Measurements from ENCODE around the gene CDH23. TPM values are rescaled to one million over a fixed set of nuclear protein-coding genes. Genes with fewer than 3 reads are reported as not detected.

CDH23 gene
- total and polyA plus RNA-seq, 8 donors, result 1.8 to 22.8 (median 3.0) TPM

DNA sequence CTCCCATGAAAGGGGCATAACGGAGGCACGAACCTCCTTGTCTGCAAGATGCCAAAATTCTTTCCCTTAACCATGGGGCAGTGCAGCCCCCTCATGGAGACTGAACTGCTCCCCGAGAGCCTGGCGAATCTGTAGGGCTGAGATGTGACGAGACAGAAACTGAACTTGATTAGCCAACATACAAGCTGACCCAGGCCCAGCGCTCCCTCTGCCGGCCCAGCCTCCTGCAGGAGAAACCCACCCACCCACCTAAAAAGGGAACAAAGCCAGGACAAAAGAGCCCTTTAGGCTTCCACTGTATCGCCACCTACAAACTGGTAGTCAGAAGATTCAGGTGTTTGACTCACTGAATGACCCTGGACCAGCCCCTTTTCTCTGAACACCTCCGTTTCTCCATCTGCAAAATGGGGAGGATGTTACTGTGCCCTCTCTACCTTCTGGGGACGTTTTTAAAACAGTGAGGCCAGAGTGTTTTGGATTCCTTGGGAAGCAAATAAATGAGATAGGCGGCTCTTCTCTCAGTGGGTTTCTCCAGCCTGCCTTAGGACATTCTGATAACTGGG is 264.4 kb downstream of the CDH23 start:
- TF ChIP-seq, protein P1, sequence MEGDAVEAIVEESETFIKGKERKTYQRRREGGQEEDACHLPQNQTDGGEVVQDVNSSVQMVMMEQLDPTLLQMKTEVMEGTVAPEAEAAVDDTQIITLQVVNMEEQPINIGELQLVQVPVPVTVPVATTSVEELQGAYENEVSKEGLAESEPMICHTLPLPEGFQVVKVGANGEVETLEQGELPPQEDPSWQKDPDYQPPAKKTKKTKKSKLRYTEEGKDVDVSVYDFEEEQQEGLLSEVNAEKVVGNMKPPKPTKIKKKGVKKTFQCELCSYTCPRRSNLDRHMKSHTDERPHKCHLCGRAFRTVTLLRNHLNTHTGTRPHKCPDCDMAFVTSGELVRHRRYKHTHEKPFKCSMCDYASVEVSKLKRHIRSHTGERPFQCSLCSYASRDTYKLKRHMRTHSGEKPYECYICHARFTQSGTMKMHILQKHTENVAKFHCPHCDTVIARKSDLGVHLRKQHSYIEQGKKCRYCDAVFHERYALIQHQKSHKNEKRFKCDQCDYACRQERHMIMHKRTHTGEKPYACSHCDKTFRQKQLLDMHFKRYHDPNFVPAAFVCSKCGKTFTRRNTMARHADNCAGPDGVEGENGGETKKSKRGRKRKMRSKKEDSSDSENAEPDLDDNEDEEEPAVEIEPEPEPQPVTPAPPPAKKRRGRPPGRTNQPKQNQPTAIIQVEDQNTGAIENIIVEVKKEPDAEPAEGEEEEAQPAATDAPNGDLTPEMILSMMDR (IDR thresholded peaks at IDR 0.05), result no peak
- H3K4me1 ChIP-seq, result no peaks in the 10 kb centered on the region
- H3K4me3 ChIP-seq, result no peak overlapping the region
- DNase-seq (no peak), ATAC-seq (no peak)
- H3K9me3 ChIP-seq, result no peaks in the 10 kb centered on the region
- H3K27me3 ChIP-seq, result no peaks in the 10 kb centered on the region
- intact Hi-C loops (cut with DNase I), result no loop called here
- H3K27ac ChIP-seq, result no peak overlapping the region
- no peaks in the 10 kb centered on the region for H3K36me3 ChIP-seq

DNA sequence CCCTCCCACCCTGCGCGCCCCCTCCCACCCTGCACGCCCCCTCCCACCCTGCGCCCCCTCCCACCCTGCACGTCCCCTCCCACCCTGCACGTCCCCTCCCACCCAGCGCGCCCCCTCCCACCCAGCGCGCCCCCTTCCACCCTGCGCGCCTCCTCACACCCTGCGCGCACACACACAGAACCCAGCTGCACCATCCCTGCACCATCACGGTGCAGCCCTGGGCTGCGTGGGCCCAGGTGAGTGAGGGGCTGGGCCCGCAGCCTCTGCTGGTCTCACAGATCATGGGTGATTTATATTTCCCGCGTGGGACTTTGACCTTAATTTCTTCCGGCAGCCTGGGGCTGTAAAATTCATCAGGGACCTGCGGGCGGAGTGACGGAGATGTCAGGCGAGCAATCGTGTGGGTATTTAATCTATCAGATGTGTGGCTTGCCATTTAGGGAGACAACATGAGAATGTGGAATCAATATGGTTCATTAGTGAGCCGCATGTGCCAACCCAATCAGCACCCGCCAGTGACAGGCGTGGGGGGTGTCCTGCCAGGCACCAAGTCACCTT is 265.1 kb downstream of the CDH23 start:
- intact Hi-C loops (cut with DNase I), result no loop called here
- H3K9me3 ChIP-seq, result no peaks in the 10 kb centered on the region
- H3K4me3 ChIP-seq, result no peak overlapping the region
- DNase-seq (no peak), ATAC-seq (no peak)
- H3K27ac ChIP-seq, result no peak overlapping the region
- H3K36me3 ChIP-seq, result no peaks in the 10 kb centered on the region
- H3K4me1 ChIP-seq, result peaks cover 0 to 1% of the 10 kb centered on the region in 2 donors
- TF ChIP-seq, protein P1 (IDR thresholded peaks at IDR 0.05), result no peak
- no peaks in the 10 kb centered on the region for H3K27me3 ChIP-seq

DNA sequence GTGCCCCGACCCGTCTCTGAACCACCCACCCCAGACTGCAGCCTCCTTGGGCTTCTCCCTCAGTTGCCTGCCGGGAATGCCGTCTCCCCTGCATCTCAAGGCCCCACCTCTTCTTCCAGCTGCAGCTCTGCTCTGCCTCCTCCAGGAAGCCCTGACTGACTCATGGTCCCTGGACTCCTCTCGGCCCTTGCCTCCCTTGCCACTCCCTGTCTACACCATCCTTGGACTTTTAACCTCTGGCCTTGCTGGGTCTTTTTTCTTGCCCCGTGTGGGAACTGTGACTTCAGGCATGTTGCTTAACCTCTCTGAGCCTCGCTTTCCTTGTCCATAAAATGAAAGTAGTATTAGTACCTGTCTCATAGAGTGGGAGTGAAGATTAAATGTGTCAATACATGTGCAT is 266.6 kb downstream of the CDH23 start:
- Histone ChIP-seq H3K4me3 (no peak overlapping the region), H3K9me3 (no peaks in the 10 kb centered on the region), H3K27me3 (no peaks in the 10 kb centered on the region), H3K36me3 (no peaks in the 10 kb centered on the region), H3K4me1 (peaks cover 0 to 4% of the 10 kb centered on the region in 2 donors), H3K27ac (no peak overlapping the region)
- intact Hi-C loops (cut with DNase I), result no loop called here
- DNase-seq (no peak), ATAC-seq (no peak)
- TF ChIP-seq, protein P1 (IDR thresholded peaks at IDR 0.05), result no peak

DNA sequence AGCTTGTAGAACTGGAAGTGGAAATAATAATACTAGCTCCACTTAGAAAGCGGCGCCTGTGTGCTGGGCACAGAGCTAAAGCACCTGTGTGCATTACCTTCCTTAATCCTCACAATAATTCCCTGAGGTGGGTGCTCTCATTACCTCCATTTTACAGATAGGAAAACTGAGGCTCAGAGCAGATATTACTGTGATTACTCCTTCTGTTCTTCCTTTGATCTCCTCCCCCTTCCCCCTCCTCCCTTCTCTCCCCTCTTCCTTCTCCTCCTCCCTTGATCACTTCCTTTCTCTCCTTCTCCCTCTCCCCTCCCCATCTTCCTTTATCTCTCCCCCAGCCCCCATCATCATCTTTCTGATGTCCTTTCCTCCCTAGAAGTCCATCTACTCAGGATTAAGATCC is 267.9 kb downstream of the CDH23 start:
- no peaks in the 10 kb centered on the region for H3K36me3 ChIP-seq
- no peak overlapping the region for H3K27ac ChIP-seq
- ATAC-seq, result no peak
- H3K9me3 ChIP-seq, result no peaks in the 10 kb centered on the region
- no peak overlapping the region for H3K4me3 ChIP-seq
- peaks cover 0 to 4% of the 10 kb centered on the region in 2 donors for H3K4me1 ChIP-seq
- no peaks in the 10 kb centered on the region for H3K27me3 ChIP-seq
- no peak for DNase-seq
- intact Hi-C loops (cut with DNase I), result no loop called here
- TF ChIP-seq, protein P1 (IDR thresholded peaks at IDR 0.05), result no peak

DNA sequence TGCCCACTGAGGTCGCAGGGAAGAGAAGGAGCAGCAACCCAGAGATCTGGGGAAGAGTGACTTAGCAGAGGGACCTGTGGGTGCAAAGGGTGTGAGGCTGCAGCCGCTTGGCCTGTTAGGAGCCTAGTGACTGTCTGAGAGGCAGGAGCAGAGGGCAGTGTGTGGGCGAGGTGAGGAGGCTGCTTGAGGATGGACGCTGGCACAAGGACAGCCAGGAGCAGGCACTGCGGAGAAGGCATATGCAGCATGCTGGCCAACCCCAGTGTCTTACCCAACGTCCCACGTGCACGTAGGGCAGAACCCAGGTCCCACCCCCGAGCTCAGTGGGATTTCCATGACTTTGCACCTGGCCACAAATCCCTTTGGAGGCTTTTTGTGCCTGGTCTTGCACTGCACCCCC is 268.7 kb downstream of the CDH23 start:
- TF ChIP-seq, protein P1 (IDR thresholded peaks at IDR 0.05), result no peak
- H3K4me3 ChIP-seq, result no peak overlapping the region
- no peak for ATAC-seq

More for the DNA sequence above, 268.7 kb downstream of the CDH23 start:
- H3K27me3 ChIP-seq, result no peaks in the 10 kb centered on the region
- H3K4me1 ChIP-seq, result peaks cover 0 to 4% of the 10 kb centered on the region in 2 donors
- no peaks in the 10 kb centered on the region for H3K36me3 ChIP-seq
- no peaks in the 10 kb centered on the region for H3K9me3 ChIP-seq
- no peak overlapping the region for H3K27ac ChIP-seq
- no peak for DNase-seq
- intact Hi-C loops (cut with DNase I), result no loop called here
